ENCODE results near the gene KCNIP1. TPM values are rescaled to one million over a fixed set of nuclear protein-coding genes. Genes with fewer than 3 reads are reported as not detected.
A peak's percentile ranks its signal among the peaks of the same experiment; 100 is the strongest.

Gene KCNIP1
- not detected for total RNA-seq

- no peaks in the 10 kb centered on the region for H3K9me3 Mint-ChIP-seq (ENCODE audit: low read depth)
- no peak for ATAC-seq
- CTCF ChIA-PET, result no interaction called here
- DNase-seq, result no peak
- no peak within 1 kb of the TSS for H3K4me3 Mint-ChIP-seq
- peaks cover 60% of the 10 kb centered on the region for H3K27me3 Mint-ChIP-seq
- H3K4me1 Mint-ChIP-seq, result no peaks in the 10 kb centered on the region
- no peak within 1 kb of the TSS for H3K27ac Mint-ChIP-seq
- no peaks in the 10 kb centered on the region for H3K36me3 Mint-ChIP-seq
These were observed at the start of gene KCNIP1 for GRCh38 chr5:170503990-170504596. TSS of gene KCNIP1 (plus strand) at chr5:170504020.

GRCh38 chr5:170463426-170463825 lies 40.4 kb upstream of the KCNIP1 start:
- CTCF ChIA-PET, result no interaction called here
- no peak overlapping the region for H3K4me3 Mint-ChIP-seq
- H3K36me3 Mint-ChIP-seq, result no peaks in the 10 kb centered on the region
- H3K9me3 Mint-ChIP-seq (ENCODE audit: low read depth), result peaks cover 2% of the 10 kb centered on the region
- DNase-seq, result no peak
- peaks cover 41% of the 10 kb centered on the region for H3K27me3 Mint-ChIP-seq
- ATAC-seq, result no peak
- no peaks in the 10 kb centered on the region for H3K4me1 Mint-ChIP-seq
- no peak overlapping the region for H3K27ac Mint-ChIP-seq

- CTCF ChIA-PET, result no interaction called here
- DNase-seq, result no peak
These were observed 39.3 kb upstream of the KCNIP1 start for GRCh38 chr5:170464280-170465127.

GRCh38 chr5:170466553-170466952 lies 37.3 kb upstream of the KCNIP1 start:
- Mint-ChIP-seq H3K36me3 (no peaks in the 10 kb centered on the region), H3K27ac (no peak overlapping the region), H3K27me3 (peaks cover 23% of the 10 kb centered on the region), H3K9me3 (ENCODE audit: low read depth) (no peaks in the 10 kb centered on the region), H3K4me1 (no peaks in the 10 kb centered on the region), H3K4me3 (no peak overlapping the region)
- no peak for ATAC-seq
- CTCF ChIA-PET, result no interaction called here
- DNase-seq, result peak; percentile 4

More at GRCh38 chr5:170464280-170465127, 39.3 kb upstream of the KCNIP1 start:
- no peak for ATAC-seq
- no peak overlapping the region for H3K27ac Mint-ChIP-seq
- H3K4me1 Mint-ChIP-seq, result no peaks in the 10 kb centered on the region
- peaks cover 2% of the 10 kb centered on the region for H3K9me3 Mint-ChIP-seq (ENCODE audit: low read depth)
- no peaks in the 10 kb centered on the region for H3K36me3 Mint-ChIP-seq
- H3K4me3 Mint-ChIP-seq, result no peak overlapping the region
- peaks cover 35% of the 10 kb centered on the region for H3K27me3 Mint-ChIP-seq

- no peaks in the 10 kb centered on the region for H3K9me3 Mint-ChIP-seq (ENCODE audit: low read depth)
- H3K27me3 Mint-ChIP-seq, result peaks cover 17% of the 10 kb centered on the region
- no peaks in the 10 kb centered on the region for H3K4me1 Mint-ChIP-seq
- no peak overlapping the region for H3K4me3 Mint-ChIP-seq
- peak; percentile 52 for DNase-seq
- ATAC-seq, result peak; percentile 76
- no peaks in the 10 kb centered on the region for H3K36me3 Mint-ChIP-seq
- no peak overlapping the region for H3K27ac Mint-ChIP-seq
- CTCF ChIA-PET, result no interaction called here
These were observed 36.7 kb upstream of the KCNIP1 start for GRCh38 chr5:170466988-170467707.

- Mint-ChIP-seq H3K9me3 (ENCODE audit: low read depth) (no peaks in the 10 kb centered on the region), H3K4me3 (no peak overlapping the region), H3K27me3 (peaks cover 17% of the 10 kb centered on the region), H3K27ac (no peak overlapping the region), H3K4me1 (no peaks in the 10 kb centered on the region), H3K36me3 (no peaks in the 10 kb centered on the region)
- CTCF ChIA-PET, result interaction anchor here (0.9 kb wide), 1 partner anchor 36 kb away, joined by 3 read pairs; no protein-coding TSS in a partner anchor
- DNase-seq, result no peak
- no peak for ATAC-seq
These were observed 35.1 kb upstream of the KCNIP1 start for GRCh38 chr5:170468633-170469285.

GRCh38 chr5:170469414-170469813 lies 34.4 kb upstream of the KCNIP1 start:
- CTCF ChIA-PET, result interaction anchor here (0.9 kb wide), 1 partner anchor 37 kb away, joined by 3 read pairs; no protein-coding TSS in a partner anchor
- H3K9me3 Mint-ChIP-seq (ENCODE audit: low read depth), result no peaks in the 10 kb centered on the region
- no peak overlapping the region for H3K27ac Mint-ChIP-seq
- DNase-seq, result no peak
- peaks cover 18% of the 10 kb centered on the region for H3K27me3 Mint-ChIP-seq
- H3K4me1 Mint-ChIP-seq, result no peaks in the 10 kb centered on the region
- no peaks in the 10 kb centered on the region for H3K36me3 Mint-ChIP-seq
- H3K4me3 Mint-ChIP-seq, result no peak overlapping the region
- ATAC-seq, result no peak

- H3K9me3 Mint-ChIP-seq (ENCODE audit: low read depth), result no peaks in the 10 kb centered on the region
- peaks cover 22% of the 10 kb centered on the region for H3K27me3 Mint-ChIP-seq
- CTCF ChIA-PET, result no interaction called here
- H3K4me3 Mint-ChIP-seq, result no peak overlapping the region
- H3K4me1 Mint-ChIP-seq, result no peaks in the 10 kb centered on the region
- DNase-seq, result no peak
- no peak for ATAC-seq
- no peaks in the 10 kb centered on the region for H3K36me3 Mint-ChIP-seq
- no peak overlapping the region for H3K27ac Mint-ChIP-seq
These were observed 33.5 kb upstream of the KCNIP1 start for GRCh38 chr5:170470275-170470674.

GRCh38 chr5:170470808-170471404 lies 32.9 kb upstream of the KCNIP1 start:
- no peak overlapping the region for H3K4me3 Mint-ChIP-seq
- ATAC-seq, result no peak
- no peak for DNase-seq
- H3K36me3 Mint-ChIP-seq, result no peaks in the 10 kb centered on the region
- no peaks in the 10 kb centered on the region for H3K4me1 Mint-ChIP-seq
- no peaks in the 10 kb centered on the region for H3K9me3 Mint-ChIP-seq (ENCODE audit: low read depth)
- no peak overlapping the region for H3K27ac Mint-ChIP-seq
- peaks cover 26% of the 10 kb centered on the region for H3K27me3 Mint-ChIP-seq
- CTCF ChIA-PET, result no interaction called here

GRCh38 chr5:170471551-170472178 lies 32.2 kb upstream of the KCNIP1 start:
- Mint-ChIP-seq H3K4me1 (no peaks in the 10 kb centered on the region), H3K27ac (no peak overlapping the region), H3K9me3 (ENCODE audit: low read depth) (no peaks in the 10 kb centered on the region), H3K4me3 (no peak overlapping the region), H3K27me3 (peaks cover 33% of the 10 kb centered on the region), H3K36me3 (no peaks in the 10 kb centered on the region)
- no peak for DNase-seq
- CTCF ChIA-PET, result no interaction called here
- no peak for ATAC-seq

- no peak for ATAC-seq
- no peak overlapping the region for H3K4me3 Mint-ChIP-seq
- H3K27ac Mint-ChIP-seq, result no peak overlapping the region
- no peaks in the 10 kb centered on the region for H3K36me3 Mint-ChIP-seq
- peaks cover 46% of the 10 kb centered on the region for H3K27me3 Mint-ChIP-seq
- no peaks in the 10 kb centered on the region for H3K9me3 Mint-ChIP-seq (ENCODE audit: low read depth)
- CTCF ChIA-PET, result no interaction called here
- H3K4me1 Mint-ChIP-seq, result no peaks in the 10 kb centered on the region
- no peak for DNase-seq
These were observed 30.2 kb upstream of the KCNIP1 start for GRCh38 chr5:170473642-170474041.

GRCh38 chr5:170474489-170475274 lies 29.1 kb upstream of the KCNIP1 start:
- no peak overlapping the region for H3K4me3 Mint-ChIP-seq
- no peaks in the 10 kb centered on the region for H3K36me3 Mint-ChIP-seq
- H3K27ac Mint-ChIP-seq, result no peak overlapping the region
- peaks cover 50% of the 10 kb centered on the region for H3K27me3 Mint-ChIP-seq
- no peak for ATAC-seq
- CTCF ChIA-PET, result interaction anchor here (1.0 kb wide), 1 partner anchor 40 kb away, joined by 6 read pairs; no protein-coding TSS in a partner anchor
- no peaks in the 10 kb centered on the region for H3K9me3 Mint-ChIP-seq (ENCODE audit: low read depth)
- DNase-seq, result no peak
- no peaks in the 10 kb centered on the region for H3K4me1 Mint-ChIP-seq
